Testis (tissue), 3 donors: ENCODE measurements around the gene NAA80. TPM values are rescaled to one million over a fixed set of nuclear protein-coding genes. Genes with fewer than 3 reads are reported as not detected.
"Not testable (repeated sequence)": the region's sequence is repeated elsewhere in the genome, so short reads cannot be mapped to it uniquely, and the experiment has no call there.

Experiments
- DNase-seq: peaks from one replicate; pipeline ENCODE4 v3.0.0-alpha.2; 2019
- H3K27ac ChIP-seq, 2 donors: fragments of 200-600 bp; sonication (generic); one replicate each; pipeline ENCODE4 v1.5.1; 2019
- H3K27me3 ChIP-seq: fragments of 200-600 bp; sonication (generic); one replicate; pipeline ENCODE4 v1.5.1; 2019
- H3K36me3 ChIP-seq: fragments of 200-600 bp; sonication (generic); one replicate; pipeline ENCODE4 v1.5.1; 2017; ENCODE audit warnings: low read depth; ENCODE audit errors: missing control alignments
- H3K4me1 ChIP-seq: fragments of 200-600 bp; sonication (generic); one replicate; pipeline ENCODE4 v1.5.1; 2019
- H3K4me3 ChIP-seq, 2 donors: fragments of 200-600 bp; sonication (generic); one replicate each; pipeline ENCODE4 v1.5.1; 2017 to 2019
- H3K9me3 ChIP-seq: fragments of 200-600 bp; sonication (generic); one replicate; pipeline ENCODE4 v1.5.1; 2017
- CTCF ChIP-seq, 3 experiments: fragments of 450-650 bp in 2 of 3; fragments of 200-600 bp in 1 of 3; sonication (generic) in 1 of 3; IDR thresholded peaks; one replicate each; pipeline ENCODE4 v1.5.1; 2016 to 2019; ENCODE audit warnings: antibody characterized with exemption in 3 of 3, mild to moderate bottlenecking in 2 of 3, moderate library complexity in 1 of 3
- POLR2A ChIP-seq: fragments of 450-650 bp; IDR thresholded peaks from one replicate; pipeline ENCODE4 v1.6.1; 2017; ENCODE audit warnings: antibody characterized with exemption, mild to moderate bottlenecking, moderate library complexity
- WGBS, 2 donors: methylation state at CpG; one replicate each; pipeline ENCODE4 v1.1.5; 2018; 5-methylcytosine and 5-hydroxymethylcytosine counted together
- intact Hi-C: fragments of 100-400 bp; cut with DNase I; formaldehyde crosslinking; loops from one replicate; pipeline ENCODE4 v1.15.1; 2023; ENCODE audit warnings: low total_unique reads
- polyA plus RNA-seq: library from polyadenylated mRNA; stranded (reverse); fragments of 350-450 nt; fragmentation: Illumina TruSeq; extraction: RNeasy Lipid Tissue Mini Kit (QIAGEN cat#74804); gene quantifications from one replicate; pipeline ENCODE4 v1.2.3, GENCODE V29; 2014; ENCODE audit warnings: low read depth, low replicate concordance; ENCODE audit not compliant: insufficient read depth
- total RNA-seq, 2 donors: library from RNA; depleted of rRNA; stranded (reverse); fragments of >200 nt; gene quantifications; one replicate each; pipeline ENCODE4 v1.2.3, GENCODE V29; 2016

The NAA80 gene
- total and polyA plus RNA-seq, 3 donors from 2014 or later = 37.9 to 79.4 (median 72.4) TPM

- Histone ChIP-seq H3K27ac (no peak overlapping the region), H3K36me3 (no peaks in the 10 kb centered on the region), H3K4me1 (peaks cover 20% of the 10 kb centered on the region), H3K4me3 (no peak overlapping the region), H3K27me3 (no peaks in the 10 kb centered on the region), H3K9me3 (no peaks in the 10 kb centered on the region)
- TF ChIP-seq CTCF (IDR thresholded peaks at IDR 0.05) (no peak), POLR2A (no peak)
- WGBS, 2 donors = 91 to 96% methylated on average over 9 to 23 of the region's 23 CpGs
- no peak for DNase-seq
- intact Hi-C loops = no loop called here
Measured at GRCh38 chr3:50288387-50289007, 10.7 kb downstream of the NAA80 start.

DNA sequence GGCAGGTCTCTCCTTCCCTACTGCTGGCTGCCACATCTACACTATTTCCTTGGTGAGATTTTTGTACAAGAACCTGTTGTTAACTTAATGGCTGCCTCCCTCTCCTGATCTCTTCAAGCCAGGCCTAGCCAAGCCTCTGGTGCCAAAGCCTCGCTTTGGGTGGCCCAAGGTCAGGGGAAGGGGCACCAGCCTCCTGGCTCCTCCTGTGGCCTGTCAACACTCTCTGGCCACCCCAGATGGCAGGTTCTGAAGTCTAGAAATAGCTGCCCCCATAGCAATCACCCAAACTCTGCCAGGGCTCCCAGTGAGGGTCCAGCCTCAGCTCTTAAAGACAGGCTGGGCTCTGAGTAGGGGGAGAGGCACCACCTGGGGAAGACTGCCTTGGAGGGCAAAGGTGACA lies 11.9 kb downstream of the NAA80 start:
- TF ChIP-seq POLR2A = no peak
- TF ChIP-seq CTCF (IDR thresholded peaks at IDR 0.05) = no peak
- Histone ChIP-seq H3K4me1 (peaks cover 16% of the 10 kb centered on the region), H3K27me3 (no peaks in the 10 kb centered on the region), H3K27ac (no peak overlapping the region), H3K9me3 (no peaks in the 10 kb centered on the region), H3K36me3 (no peaks in the 10 kb centered on the region), H3K4me3 (no peak overlapping the region)
- no peak for DNase-seq
- intact Hi-C loops = no loop called here
- 83% methylated on average over 1 of the region's 1 CpG; no CpG with 5 or more reads in 1 of the 2 donors for whole genome bisulfite sequencing, 2 donors

DNA sequence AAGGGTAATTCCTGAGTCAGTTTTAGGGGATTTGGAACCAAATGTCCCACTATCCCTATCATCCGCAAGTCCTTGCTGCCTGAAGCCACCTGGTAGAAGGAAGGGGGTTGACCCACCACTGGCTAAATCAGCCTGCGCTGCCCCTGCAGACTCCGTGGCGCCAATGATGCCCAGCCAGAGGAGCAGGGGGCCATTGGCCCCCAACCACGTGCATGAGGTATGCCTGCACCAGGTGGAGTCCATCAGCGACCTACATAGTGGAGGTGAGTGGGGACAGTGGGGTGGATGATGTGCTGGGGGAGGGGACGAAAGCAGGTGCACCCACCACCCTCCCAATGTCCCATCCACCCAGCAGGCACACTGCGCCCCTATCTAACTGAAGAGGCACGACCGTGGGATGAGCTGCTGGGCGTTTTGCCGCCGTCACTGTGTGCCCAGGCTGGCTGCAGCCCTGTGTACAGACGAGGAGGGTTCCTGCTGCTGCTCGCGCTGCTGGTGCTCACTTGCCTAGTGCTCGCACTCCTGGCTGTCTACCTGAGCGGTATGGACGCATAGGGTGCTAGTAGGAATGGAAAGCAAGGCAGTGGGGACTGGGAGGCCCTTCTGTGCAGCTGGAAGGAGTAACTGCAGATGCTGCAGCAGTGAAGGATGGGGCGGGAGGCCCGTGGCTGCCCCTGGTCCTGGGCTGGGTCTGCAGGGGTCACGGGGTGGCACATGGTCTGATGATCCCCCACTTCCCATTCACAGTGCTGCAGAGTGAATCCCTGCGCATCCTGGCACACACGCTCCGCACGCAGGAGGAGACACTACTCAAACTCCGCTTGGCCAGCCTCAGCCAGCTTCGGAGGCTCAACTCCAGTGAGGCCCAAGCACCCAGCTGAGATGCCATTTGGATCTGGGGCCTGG lies 12.6 kb downstream of the NAA80 start:
- DNase-seq = no peak
- no peak overlapping the region for H3K27ac ChIP-seq
- no peaks in the 10 kb centered on the region for H3K9me3 ChIP-seq
- no peaks in the 10 kb centered on the region for H3K36me3 ChIP-seq
- WGBS, 2 donors = 86% methylated on average over 16 to 28 of the region's 28 CpGs
- intact Hi-C loops = no loop called here
- no peak overlapping the region for H3K4me3 ChIP-seq
- TF ChIP-seq POLR2A (no peak), CTCF (IDR thresholded peaks at IDR 0.05) (no peak)
- peaks cover 14% of the 10 kb centered on the region for H3K4me1 ChIP-seq
- no peaks in the 10 kb centered on the region for H3K27me3 ChIP-seq

DNA sequence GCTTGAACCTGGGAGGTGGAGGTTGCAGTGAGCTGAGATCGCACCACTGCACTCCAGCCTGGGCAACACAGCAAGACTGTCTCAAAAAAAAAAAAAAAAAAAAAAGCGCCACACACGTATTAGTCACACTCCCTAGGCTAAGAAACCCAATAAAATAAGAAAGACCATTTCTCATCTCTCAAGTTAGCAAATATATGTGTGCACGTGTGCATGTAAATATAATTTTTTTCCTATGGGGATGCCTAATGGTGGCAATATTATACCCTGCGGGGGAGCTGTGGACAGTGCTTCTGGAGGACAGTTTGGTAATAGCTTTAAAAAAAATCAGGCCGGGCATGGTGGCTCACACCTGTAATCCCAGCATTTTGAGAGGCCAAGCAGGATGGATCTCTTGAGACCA lies 15.1 kb downstream of the NAA80 start:
- intact Hi-C loops, DNase-seq, H3K27ac ChIP-seq: not testable (repeated sequence)

GRCh38 chr3:50279255-50280016 lies 19.8 kb downstream of the NAA80 start:
- TF ChIP-seq POLR2A (no peak), CTCF (IDR thresholded peaks at IDR 0.05) (no peak)
- 92 to 93% methylated on average over 8 of the region's 8 CpGs for WGBS, 2 donors
- Histone ChIP-seq H3K36me3 (no peaks in the 10 kb centered on the region), H3K9me3 (no peaks in the 10 kb centered on the region), H3K4me1 (no peaks in the 10 kb centered on the region), H3K27me3 (no peaks in the 10 kb centered on the region), H3K4me3 (no peak overlapping the region), H3K27ac (no peak overlapping the region)
- intact Hi-C loops = loop anchor here (10.0 kb wide), 1 partner anchor 85 kb away; the partner anchor contains the start of gene GNAT1
- no peak for DNase-seq

More for the DNA sequence above, 15.1 kb downstream of the NAA80 start:
- WGBS, 2 donors = 83 to 94% methylated on average over 6 of the region's 6 CpGs
- H3K9me3 ChIP-seq, H3K36me3 ChIP-seq, H3K4me1 ChIP-seq, H3K4me3 ChIP-seq, H3K27me3 ChIP-seq: not testable (repeated sequence)
